ENCODE data around the gene SEC14L2.

DNA sequence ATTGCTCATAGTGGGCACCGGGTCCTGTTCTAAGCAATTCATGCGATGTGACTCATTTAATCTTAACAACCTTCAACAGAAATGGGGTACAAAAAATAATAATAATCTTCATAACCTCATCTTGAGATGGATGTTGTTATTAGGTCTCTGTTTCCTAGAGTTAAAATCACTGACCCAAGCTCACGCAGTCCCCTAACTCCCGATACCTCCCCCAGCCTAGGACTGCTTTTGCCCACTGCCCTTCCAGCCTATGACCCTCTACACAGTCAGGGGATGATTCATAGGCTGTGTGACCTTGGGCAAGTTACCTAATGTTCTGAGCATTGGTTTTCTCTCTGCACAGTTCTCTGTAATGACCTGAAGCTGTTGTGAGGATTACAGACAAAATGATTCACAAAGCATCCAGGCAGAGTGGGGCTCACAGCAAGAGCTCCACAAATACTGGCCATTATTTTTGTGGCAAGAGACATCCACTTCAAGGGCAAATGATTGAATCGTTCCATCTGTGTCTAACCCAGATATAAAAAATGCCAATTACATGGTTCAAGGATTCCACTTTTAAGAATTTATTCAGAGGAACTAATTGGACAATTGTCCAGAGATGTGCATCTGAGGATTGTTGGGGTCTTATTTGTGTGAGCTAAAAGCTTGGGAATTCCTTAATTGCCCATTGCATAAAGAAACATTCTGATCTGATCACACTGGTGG is 48.8 kb downstream of the SEC14L2 start:
- no peak for TF ChIP-seq POLR2AphosphoS5 (IDR thresholded peaks at IDR 0.05)
- TF ChIP-seq, protein P1, sequence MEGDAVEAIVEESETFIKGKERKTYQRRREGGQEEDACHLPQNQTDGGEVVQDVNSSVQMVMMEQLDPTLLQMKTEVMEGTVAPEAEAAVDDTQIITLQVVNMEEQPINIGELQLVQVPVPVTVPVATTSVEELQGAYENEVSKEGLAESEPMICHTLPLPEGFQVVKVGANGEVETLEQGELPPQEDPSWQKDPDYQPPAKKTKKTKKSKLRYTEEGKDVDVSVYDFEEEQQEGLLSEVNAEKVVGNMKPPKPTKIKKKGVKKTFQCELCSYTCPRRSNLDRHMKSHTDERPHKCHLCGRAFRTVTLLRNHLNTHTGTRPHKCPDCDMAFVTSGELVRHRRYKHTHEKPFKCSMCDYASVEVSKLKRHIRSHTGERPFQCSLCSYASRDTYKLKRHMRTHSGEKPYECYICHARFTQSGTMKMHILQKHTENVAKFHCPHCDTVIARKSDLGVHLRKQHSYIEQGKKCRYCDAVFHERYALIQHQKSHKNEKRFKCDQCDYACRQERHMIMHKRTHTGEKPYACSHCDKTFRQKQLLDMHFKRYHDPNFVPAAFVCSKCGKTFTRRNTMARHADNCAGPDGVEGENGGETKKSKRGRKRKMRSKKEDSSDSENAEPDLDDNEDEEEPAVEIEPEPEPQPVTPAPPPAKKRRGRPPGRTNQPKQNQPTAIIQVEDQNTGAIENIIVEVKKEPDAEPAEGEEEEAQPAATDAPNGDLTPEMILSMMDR (IDR thresholded peaks at IDR 0.05) = peak in 1 of 3 donors; percentile 4
